WI38 (cell line): ENCODE measurements around the gene PRAC1.

Experiments
- H3K4me3 ChIP-seq: 2 replicates; pipeline ENCODE4 v1.5.1; 2011; ENCODE audit warnings: low read depth, mild to moderate bottlenecking, control low read depth, low read length
- CTCF ChIP-seq: IDR thresholded peaks from 2 replicates; pipeline ENCODE4 v1.5.1; 2012; ENCODE audit warnings: low read depth, mild to moderate bottlenecking, control low read depth, low read length

PRAC1 gene

GRCh38 chr17:48679385-48680096 lies 42.8 kb downstream of the PRAC1 start:
- no peak overlapping the region for H3K4me3 ChIP-seq
- TF ChIP-seq CTCF = no peak

DNA sequence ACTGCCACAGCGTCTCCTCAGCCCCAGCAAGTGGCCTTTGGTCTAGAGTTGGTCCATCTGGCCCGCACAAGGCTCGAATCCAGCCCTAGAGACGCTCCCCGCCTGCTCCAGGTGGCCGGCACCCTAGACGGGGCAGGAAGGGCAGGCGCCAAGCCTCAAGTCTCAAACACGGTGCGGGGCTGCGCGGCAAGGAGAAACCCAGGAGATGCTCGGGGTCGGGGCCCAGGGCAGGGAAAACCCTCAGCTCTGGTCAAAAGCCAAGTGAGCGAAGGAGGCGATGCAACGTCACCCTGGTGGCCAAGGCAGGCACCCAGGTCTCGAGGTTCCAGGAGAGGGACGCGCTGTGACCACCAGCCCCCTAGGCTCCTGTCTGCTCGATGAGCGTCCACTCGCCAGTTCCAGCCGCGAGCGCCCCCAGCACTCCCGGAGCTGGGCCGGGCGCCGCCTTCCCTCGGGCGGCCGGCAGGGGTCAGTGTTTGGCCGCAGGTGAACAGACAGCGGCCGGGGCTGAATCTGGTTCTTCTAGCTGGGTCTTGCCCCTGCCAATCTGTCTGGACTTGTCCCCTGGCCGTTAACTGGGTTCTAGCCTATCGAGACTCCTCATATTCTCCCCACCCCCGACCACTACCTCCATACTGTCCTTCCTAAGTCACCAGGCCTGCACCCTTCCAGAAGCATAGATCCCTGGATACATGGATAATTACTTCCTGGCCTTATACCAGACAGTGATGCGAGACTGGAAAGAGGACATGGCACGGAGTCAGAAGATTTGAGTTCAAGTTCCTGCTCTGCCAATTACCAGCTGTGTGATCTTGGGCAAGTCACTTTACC lies 44.0 kb downstream of the PRAC1 start:
- no peak overlapping the region for H3K4me3 ChIP-seq
- peak; percentile 83 for TF ChIP-seq CTCF

DNA sequence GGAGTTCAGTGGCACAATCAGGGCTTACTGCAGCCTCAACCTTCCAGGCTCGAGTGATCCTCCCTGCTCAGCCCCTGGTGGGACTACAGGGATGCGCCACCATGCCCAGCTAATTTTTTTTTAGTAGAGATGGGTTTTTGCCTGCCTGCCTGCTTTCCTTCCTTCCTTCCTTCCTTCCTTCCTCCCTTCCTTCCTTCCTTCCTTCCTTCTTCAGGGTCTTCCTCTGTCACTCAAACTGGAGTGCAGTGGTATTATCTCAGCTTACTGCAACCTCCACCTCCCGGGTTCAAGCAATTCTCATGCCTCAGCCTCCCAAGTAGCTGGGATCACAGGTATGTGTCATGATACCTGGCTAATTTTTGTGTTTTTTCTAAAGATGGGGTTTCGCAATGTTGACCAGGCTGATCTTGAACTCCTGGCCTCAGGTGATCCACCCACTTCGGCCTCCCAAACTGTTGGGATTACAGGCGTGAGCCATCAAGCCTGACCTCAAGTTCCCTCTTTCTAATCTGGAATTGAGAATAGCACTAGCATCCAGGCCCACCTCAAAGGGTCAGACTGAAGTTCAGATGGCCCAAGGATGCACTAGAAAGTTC lies 45.3 kb downstream of the PRAC1 start:
- no peak overlapping the region for H3K4me3 ChIP-seq
- no peak for TF ChIP-seq CTCF

DNA sequence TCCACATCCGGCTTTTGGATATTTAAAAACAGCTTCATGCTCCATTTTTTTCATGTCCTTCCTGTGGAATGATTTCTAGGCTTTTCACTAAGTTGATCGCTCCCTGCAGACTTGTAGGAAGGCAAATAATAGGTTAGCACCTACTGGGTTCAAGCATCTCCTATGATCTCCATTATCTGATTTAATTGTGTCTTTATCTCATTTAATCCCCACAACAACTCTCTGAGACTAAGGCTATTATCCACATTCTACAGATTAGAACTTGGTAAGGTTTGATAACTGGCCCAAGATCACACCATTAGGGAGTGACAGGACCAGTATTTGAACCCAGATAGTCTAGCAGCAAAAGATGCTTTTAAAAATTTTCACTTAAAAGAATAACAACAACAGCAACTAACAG lies 50.0 kb downstream of the PRAC1 start:
- TF ChIP-seq CTCF = no peak
- H3K4me3 ChIP-seq = no peak overlapping the region
